Rectal smooth muscle tissue (tissue), 1 donor: ENCODE results near the gene FLNB.

Experiments
- H3K27ac ChIP-seq: one replicate; pipeline ENCODE4 v1.7.0; 2013; ENCODE audit warnings: low read depth, low read length, inconsistent platforms
- H3K27me3 ChIP-seq: one replicate; pipeline ENCODE4 v1.7.0; 2013; ENCODE audit warnings: low read length; ENCODE audit not compliant: control insufficient read depth, insufficient read depth
- H3K36me3 ChIP-seq: one replicate; pipeline ENCODE4 v1.7.0; 2013; ENCODE audit warnings: low read length; ENCODE audit not compliant: control insufficient read depth, insufficient read depth
- H3K4me1 ChIP-seq: one replicate; pipeline ENCODE4 v1.7.0; 2013; ENCODE audit warnings: low read length; ENCODE audit not compliant: control insufficient read depth, insufficient read depth
- H3K4me3 ChIP-seq: one replicate; pipeline ENCODE4 v1.7.0; 2013; ENCODE audit warnings: low read length
- H3K9ac ChIP-seq: one replicate; pipeline ENCODE4 v1.7.0; 2013; ENCODE audit warnings: low read length

The FLNB gene

DNA sequence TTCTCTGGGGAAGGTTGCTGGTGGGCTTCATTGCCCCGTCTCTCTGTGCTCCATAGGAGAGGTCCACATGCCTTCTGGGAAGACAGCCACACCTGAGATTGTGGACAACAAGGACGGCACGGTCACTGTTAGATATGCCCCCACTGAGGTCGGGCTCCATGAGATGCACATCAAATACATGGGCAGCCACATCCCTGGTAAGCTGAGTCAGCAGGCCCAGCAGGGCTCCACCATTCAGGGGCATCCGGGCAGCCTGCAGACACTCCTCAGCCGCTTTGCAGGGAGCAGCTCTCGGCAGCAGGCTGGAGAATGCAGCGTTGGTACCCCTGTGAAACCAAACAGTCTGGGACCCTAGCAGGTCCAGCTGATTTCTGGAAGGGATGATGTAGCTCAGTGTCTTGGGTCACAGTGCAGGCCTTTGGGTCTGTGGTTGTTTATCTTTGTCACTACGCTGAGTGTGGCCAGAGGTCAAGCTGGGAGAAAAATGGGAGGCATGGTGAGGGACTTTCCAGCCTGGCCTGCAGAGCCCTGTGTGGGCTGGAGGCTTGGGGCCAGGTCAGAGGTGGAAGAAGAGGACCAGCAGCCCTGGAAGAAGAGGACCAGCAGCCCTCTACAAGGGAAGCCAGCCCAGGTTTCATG lies 135.3 kb downstream of the FLNB start:
- Histone ChIP-seq H3K36me3 (peaks cover 68% of the 10 kb centered on the region), H3K4me1 (peaks cover 2% of the 10 kb centered on the region), H3K4me3 (no peak overlapping the region), H3K27me3 (no peaks in the 10 kb centered on the region), H3K27ac (no peak overlapping the region), H3K9ac (no peak overlapping the region)

DNA sequence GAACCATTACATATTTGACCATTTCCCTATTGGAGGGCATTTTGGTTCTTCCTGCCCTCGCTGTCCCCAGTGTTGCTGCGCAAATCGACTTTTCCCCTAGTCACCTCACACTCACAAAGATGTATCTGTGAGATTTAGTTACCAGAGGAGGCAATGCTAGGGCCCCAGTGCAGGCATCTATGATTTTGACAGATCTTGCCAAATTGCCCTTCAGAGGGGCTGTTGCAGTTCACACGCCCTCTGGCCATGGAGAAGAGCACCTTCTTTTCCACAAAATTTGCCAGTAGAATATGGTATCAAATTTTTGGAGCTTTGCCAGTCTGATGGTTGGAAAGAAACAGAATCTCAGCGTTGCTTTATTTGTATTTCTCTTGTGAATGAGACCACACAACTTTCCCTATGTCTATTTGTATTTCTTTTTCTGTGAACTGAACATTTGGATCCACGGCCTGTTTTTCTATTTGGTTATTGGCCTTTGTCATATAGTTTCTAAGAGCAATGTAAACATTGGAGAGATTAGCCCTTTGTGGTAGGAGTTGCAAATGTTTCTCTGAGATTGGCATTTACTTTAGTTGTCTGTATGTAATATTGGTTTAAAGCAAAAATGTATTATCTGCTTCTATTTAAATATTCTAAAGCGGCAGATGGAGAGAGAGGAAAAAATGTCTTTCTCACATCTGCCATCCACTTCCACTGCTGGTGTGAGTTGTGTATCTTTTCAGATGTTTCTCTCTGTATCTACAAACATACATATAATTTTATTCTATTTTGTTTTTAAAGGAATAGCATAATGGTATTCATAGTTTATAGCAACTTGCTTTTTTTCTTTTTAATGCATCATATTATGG lies 136.5 kb downstream of the FLNB start:
- H3K36me3 ChIP-seq: peaks cover 76% of the 10 kb centered on the region
- peaks cover under 1% of the 10 kb centered on the region for H3K4me1 ChIP-seq
- no peak overlapping the region for H3K9ac ChIP-seq
- H3K27me3 ChIP-seq: no peaks in the 10 kb centered on the region
- no peak overlapping the region for H3K27ac ChIP-seq
- H3K4me3 ChIP-seq: no peak overlapping the region

DNA sequence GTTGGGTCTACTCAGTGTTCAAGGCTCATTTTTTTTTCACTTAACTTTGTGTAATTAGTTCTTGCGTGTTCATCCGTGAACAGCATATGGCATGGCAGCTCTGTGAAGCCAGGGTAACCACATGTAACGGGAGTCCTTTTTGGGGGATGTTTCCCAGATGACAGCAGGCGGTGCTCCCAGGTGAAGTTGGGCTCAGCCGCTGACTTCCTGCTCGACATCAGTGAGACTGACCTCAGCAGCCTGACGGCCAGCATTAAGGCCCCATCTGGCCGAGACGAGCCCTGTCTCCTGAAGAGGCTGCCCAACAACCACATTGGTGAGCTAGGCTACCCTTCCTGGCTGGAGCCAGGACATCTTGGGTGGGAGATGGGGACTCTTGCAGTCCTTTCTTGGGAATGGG lies 139.8 kb downstream of the FLNB start:
- no peak overlapping the region for H3K27ac ChIP-seq
- no peaks in the 10 kb centered on the region for H3K27me3 ChIP-seq
- H3K4me1 ChIP-seq: peaks cover 7% of the 10 kb centered on the region
- H3K4me3 ChIP-seq: no peak overlapping the region
- H3K36me3 ChIP-seq: peaks cover 75% of the 10 kb centered on the region
- no peak overlapping the region for H3K9ac ChIP-seq

DNA sequence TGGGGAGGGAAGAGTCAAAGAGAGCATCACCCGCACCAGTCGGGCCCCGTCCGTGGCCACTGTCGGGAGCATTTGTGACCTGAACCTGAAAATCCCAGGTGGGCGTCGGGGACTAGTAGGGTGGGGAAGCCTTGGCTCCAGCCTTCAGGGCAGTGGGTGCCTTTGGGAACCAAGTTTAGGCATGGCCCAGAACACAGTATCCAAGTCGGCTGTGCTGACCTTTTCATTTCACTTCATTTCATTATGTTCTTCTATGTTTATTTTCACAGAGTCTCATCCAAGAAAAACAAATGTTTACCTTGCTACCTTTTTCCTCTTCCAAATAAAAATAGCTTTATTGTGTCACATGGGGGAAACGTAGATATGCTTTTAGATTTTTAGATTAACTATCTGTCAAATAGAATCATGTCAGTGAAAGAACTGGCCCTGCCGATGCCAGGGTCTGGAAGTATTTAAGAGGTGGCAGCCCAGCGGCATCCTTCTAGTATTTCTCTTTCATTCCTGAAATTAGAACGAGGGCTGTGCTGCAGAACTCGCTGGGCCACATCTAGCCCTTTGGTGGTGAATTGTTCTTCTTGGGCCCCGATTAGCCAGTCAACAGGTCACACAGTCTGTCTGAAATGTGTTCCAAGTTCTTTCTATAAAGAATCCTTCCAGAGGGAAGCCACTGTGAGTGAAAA lies 142.0 kb downstream of the FLNB start:
- H3K36me3 ChIP-seq: peaks cover 74% of the 10 kb centered on the region

DNA sequence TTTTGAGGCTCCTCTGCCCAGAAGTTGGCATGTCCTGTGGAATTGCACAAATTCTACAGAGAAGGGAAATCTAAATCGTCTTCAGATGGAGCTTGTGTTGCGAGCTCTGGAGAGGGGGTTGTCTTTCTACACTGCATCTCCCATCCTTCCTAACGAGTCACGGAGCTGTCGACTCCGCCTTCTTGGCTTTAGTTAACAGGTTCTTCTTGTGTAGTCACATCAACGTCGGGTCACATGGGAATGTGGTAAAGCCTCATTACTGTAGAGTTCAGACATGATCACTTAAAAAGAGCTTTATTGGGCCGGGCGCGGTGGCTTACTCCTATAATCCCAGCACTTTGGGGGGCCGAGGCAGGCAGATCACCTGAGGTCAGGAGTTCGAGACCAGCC lies 142.6 kb downstream of the FLNB start:
- Histone ChIP-seq H3K36me3 (peaks cover 69% of the 10 kb centered on the region), H3K4me1 (peaks cover 7% of the 10 kb centered on the region), H3K27ac (peak overlapping the region; percentile 49), H3K9ac (no peak overlapping the region), H3K27me3 (no peaks in the 10 kb centered on the region), H3K4me3 (no peak overlapping the region)

More for the DNA sequence above, 142.0 kb downstream of the FLNB start:
- no peak overlapping the region for H3K4me3 ChIP-seq
- peak overlapping the region; percentile 20 for H3K27ac ChIP-seq
- peaks cover 7% of the 10 kb centered on the region for H3K4me1 ChIP-seq
- H3K27me3 ChIP-seq: no peaks in the 10 kb centered on the region
- no peak overlapping the region for H3K9ac ChIP-seq

DNA sequence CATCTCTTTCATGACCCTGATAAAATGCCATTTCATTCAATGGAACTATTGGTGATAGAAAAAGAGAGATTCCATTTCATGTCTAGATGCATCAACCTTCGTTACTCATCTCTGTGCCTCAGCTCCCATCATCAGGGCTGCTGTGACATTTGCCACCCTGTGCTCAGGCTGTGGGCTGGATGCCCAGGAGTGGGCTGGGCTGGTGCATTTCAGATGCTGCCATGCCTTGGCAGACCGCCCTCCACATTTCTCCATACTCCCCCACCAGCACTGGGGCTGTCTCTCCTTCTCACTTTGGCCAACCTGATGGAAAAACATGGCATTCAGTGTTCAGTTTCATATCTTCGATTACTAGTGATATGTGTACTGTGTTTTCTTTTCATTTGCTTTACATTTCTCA lies 143.4 kb downstream of the FLNB start:
- no peaks in the 10 kb centered on the region for H3K27me3 ChIP-seq
- peaks cover 67% of the 10 kb centered on the region for H3K36me3 ChIP-seq
- H3K27ac ChIP-seq: peak overlapping the region; percentile 49
- H3K4me1 ChIP-seq: peaks cover 7% of the 10 kb centered on the region
- no peak overlapping the region for H3K9ac ChIP-seq
- H3K4me3 ChIP-seq: no peak overlapping the region

DNA sequence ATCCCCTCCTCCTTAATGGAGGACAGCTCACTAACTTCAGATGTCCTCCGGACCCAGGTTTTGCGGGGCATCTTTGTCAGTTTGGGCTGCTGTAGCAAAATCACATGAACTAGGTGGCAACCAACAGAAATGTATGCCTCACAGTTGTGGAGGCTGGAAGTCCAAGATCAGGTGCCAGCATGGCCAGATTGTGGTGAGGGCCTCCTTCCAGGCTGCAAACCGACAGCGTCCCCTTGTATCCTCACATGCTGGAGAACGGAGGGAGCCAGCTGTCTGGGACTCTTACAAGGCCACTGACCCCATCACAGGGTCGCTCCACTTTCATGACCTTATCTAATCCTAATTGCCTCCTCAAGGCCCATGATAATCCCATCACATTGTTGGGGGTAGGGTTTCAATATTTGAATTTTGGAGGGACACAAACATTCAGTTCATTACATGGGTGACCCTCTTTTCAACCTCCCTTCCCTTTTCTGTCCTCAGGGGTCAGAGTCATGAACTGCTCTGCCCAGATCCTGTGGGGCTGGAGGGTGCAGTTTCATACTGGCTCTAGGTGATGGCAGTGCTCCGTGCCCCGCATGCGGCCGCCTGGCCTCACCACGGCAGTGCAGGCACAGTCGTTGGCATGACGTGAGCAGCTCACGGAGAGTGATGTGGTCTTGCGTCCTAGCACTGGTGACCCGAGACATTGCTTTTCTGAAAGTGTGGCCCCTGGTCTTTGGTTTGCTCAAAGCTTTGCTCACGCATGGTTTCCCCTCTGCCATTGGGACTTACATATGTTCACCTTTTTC lies 144.2 kb downstream of the FLNB start:
- Histone ChIP-seq H3K4me3 (no peak overlapping the region), H3K36me3 (peaks cover 64% of the 10 kb centered on the region), H3K4me1 (peaks cover 13% of the 10 kb centered on the region), H3K27me3 (no peaks in the 10 kb centered on the region), H3K9ac (no peak overlapping the region), H3K27ac (peak overlapping the region; percentile 25)

DNA sequence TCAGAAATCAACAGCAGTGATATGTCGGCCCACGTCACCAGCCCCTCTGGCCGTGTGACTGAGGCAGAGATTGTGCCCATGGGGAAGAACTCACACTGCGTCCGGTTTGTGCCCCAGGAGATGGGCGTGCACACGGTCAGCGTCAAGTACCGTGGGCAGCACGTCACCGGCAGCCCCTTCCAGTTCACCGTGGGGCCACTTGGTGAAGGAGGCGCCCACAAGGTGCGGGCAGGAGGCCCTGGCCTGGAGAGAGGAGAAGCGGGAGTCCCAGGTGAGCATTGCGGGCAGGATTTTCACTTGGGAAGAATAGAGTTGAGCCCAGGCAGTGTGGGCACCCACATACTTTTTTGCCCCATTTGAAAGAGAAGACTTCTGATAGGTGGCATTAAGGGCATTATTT lies 145.1 kb downstream of the FLNB start:
- H3K9ac ChIP-seq: no peak overlapping the region
- H3K4me1 ChIP-seq: peaks cover 19% of the 10 kb centered on the region
- H3K4me3 ChIP-seq: no peak overlapping the region
- H3K27me3 ChIP-seq: no peaks in the 10 kb centered on the region
- H3K36me3 ChIP-seq: peaks cover 56% of the 10 kb centered on the region
- no peak overlapping the region for H3K27ac ChIP-seq

DNA sequence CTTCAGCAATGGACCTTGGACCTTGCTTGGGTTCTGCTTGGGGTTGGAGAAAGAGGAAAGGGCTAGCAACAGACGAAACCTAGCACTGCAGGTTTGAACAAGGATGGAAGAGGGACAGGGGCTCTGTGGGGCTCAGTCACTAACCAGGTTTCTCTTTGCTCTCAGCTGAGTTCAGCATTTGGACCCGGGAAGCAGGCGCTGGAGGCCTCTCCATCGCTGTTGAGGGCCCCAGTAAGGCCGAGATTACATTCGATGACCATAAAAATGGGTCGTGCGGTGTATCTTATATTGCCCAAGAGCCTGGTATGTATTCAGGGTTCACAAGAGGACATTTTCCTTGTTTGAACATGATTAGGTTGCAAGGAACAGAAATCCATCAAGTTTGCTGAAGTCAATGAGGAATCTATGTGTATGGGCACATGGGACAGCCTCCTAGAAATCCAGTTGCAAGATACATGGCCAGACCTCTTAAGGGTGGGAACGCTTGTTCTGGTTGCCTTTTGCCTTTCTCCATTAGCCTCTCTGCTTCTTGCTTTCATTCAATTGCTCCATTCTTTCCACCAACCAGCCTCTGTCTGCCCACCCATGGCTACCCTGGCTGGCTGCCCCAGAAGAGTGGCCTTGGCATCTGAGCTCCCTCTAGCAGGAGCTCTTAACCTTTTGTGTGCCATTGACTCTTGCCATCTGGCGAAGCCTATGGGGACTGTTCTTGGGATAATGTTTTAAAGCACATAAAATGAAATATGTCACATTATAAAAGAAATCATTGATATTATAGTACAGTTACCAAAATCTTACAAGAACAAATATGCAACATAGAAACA lies 146.6 kb downstream of the FLNB start:
- no peak overlapping the region for H3K27ac ChIP-seq
- no peaks in the 10 kb centered on the region for H3K27me3 ChIP-seq
- H3K4me1 ChIP-seq: peaks cover 19% of the 10 kb centered on the region
- peaks cover 44% of the 10 kb centered on the region for H3K36me3 ChIP-seq
- H3K9ac ChIP-seq: no peak overlapping the region
- H3K4me3 ChIP-seq: no peak overlapping the region

DNA sequence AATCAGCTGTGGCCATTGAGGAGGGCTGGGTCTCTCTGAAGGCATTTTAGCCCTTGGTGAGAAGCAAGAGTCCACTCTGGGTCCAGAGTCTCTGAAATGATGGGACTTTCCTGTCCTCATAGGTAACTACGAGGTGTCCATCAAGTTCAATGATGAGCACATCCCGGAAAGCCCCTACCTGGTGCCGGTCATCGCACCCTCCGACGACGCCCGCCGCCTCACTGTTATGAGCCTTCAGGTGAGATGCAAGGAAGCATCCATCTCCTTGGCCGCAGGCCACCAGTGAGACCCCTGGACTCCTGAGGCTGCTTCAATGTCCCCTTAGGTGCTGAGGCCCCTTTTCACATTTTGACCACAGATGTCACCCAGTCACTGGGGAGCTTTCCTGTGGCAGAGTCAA lies 147.6 kb downstream of the FLNB start:
- H3K36me3 ChIP-seq: peaks cover 46% of the 10 kb centered on the region
- no peaks in the 10 kb centered on the region for H3K27me3 ChIP-seq
- H3K9ac ChIP-seq: no peak overlapping the region
- H3K27ac ChIP-seq: no peak overlapping the region
- peaks cover 19% of the 10 kb centered on the region for H3K4me1 ChIP-seq
- H3K4me3 ChIP-seq: no peak overlapping the region

DNA sequence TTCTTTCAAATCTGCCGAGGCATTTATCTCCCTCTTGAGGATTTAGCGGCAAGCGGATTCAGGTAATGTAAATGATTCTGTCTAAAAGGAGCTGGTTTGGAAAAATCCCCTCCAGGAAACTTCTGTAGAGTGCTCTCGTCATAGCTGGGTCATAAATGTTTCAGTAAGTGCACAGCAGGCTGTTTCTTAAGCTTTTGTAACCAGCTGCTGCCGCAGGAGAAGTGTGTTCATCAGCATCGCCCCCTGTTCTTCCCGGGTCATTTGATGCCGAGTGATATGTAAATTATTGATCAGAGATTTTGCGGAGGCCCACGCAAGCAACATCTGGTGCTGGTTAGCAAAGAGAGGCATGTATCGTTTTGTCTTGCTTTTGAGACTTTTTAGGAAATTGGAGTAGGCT lies 149.5 kb downstream of the FLNB start:
- H3K4me3 ChIP-seq: no peak overlapping the region
- H3K4me1 ChIP-seq: peaks cover 19% of the 10 kb centered on the region
- H3K27me3 ChIP-seq: no peaks in the 10 kb centered on the region
- no peak overlapping the region for H3K9ac ChIP-seq
- peaks cover 43% of the 10 kb centered on the region for H3K36me3 ChIP-seq
- peak overlapping the region; percentile 69 for H3K27ac ChIP-seq
